NCI-H82 treated with DMSO at 0.1 percent for 48 hours (cell line): ENCODE data around the gene PRKCA.
"Not testable (repeated sequence)": the region's sequence is repeated elsewhere in the genome, so short reads cannot be mapped to it uniquely, and the experiment has no call there.

Source experiments
- DNase-seq: peaks from one replicate; lab custom pipeline; 2025; ENCODE audit not compliant: unreplicated experiment; lab: John Stamatoyannopoulos, UW

PRKCA gene

GRCh38 chr17:66287911-66288310 is 14.5 kb upstream of the PRKCA start:
- DNase-seq = no peak

- DNase-seq = no peak
These were observed 12.2 kb upstream of the PRKCA start for GRCh38 chr17:66290101-66290722.

- DNase-seq = no peak
These were observed 10.1 kb upstream of the PRKCA start for GRCh38 chr17:66292353-66292752.

- no peak for DNase-seq
These were observed 6.1 kb upstream of the PRKCA start for GRCh38 chr17:66296289-66296725.

GRCh38 chr17:66297443-66297842 is 5.0 kb upstream of the PRKCA start:
- not testable (repeated sequence) for DNase-seq

- DNase-seq = no peak
These were observed 2.7 kb upstream of the PRKCA start for GRCh38 chr17:66299711-66300110.

GRCh38 chr17:66300956-66301355 is 1.5 kb upstream of the PRKCA start:
- no peak for DNase-seq

GRCh38 chr17:66301367-66301863 is 998 bp upstream of the PRKCA start:
- no peak for DNase-seq

- no peak for DNase-seq
These were observed 581 bp downstream of the PRKCA start for GRCh38 chr17:66302761-66303626.

- DNase-seq = no peak
These were observed 2.1 kb downstream of the PRKCA start for GRCh38 chr17:66304304-66305174.

GRCh38 chr17:66306446-66306845 is 4.0 kb downstream of the PRKCA start:
- no peak for DNase-seq

- DNase-seq = no peak
These were observed 4.8 kb downstream of the PRKCA start for GRCh38 chr17:66307257-66307656.

GRCh38 chr17:66308856-66309255 is 6.4 kb downstream of the PRKCA start:
- no peak for DNase-seq

- no peak for DNase-seq
These were observed 7.4 kb downstream of the PRKCA start for GRCh38 chr17:66309793-66310192.

- no peak for DNase-seq
These were observed 8.2 kb downstream of the PRKCA start for GRCh38 chr17:66310528-66311148.

- DNase-seq = no peak
These were observed 10.5 kb downstream of the PRKCA start for GRCh38 chr17:66312912-66313311.

GRCh38 chr17:66313325-66313724 is 10.9 kb downstream of the PRKCA start:
- DNase-seq = no peak

GRCh38 chr17:66313995-66314659 is 11.7 kb downstream of the PRKCA start:
- no peak for DNase-seq

GRCh38 chr17:66317629-66318028 is 15.2 kb downstream of the PRKCA start:
- DNase-seq = no peak

GRCh38 chr17:66319226-66319625 is 16.8 kb downstream of the PRKCA start:
- no peak for DNase-seq
